ENCODE data around the gene DNAI7.

Gene DNAI7

DNA sequence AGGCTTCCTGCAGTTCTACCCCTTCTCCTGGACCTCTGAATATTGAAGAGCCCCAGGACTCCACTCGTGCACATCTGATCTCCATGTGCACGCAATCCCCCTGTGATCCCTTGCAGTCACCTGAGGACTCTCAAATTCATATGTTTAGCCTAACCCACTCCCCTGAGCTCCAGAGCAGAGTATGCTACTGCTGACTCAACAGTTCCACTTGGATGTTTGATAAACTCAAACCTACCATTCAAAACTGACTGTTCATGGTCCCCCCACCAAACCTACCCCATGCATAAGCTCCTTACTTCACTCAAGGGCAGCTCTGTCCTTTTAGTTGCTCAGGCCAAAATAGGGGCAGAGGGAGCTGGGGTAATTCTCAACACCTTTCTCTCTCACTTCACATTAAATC is 96.0 kb downstream of the DNAI7 start:
- Histone ChIP-seq H3K27ac (ENCODE audit: low read length) (no peak overlapping the region), H3K4me1 (ENCODE audit: insufficient read depth, low read length) (no peaks in the 10 kb centered on the region), H3K36me3 (ENCODE audit: insufficient read depth, low read depth, low read length) (no peaks in the 10 kb centered on the region), H3K9me3 (ENCODE audit: insufficient read depth, low read depth, low read length) (no peaks in the 10 kb centered on the region; the same call in 1 of the 2 replicates), H3K4me3 (ENCODE audit: low read length) (no peak overlapping the region), H3K27me3 (ENCODE audit: insufficient read depth, low read length) (no peaks in the 10 kb centered on the region), H3K9ac (ENCODE audit: low read depth, low read length) (no peak overlapping the region)

- no peaks in the 10 kb centered on the region; the same call in 1 of the 2 replicates for H3K9me3 ChIP-seq (ENCODE audit: insufficient read depth, low read depth, low read length)
- no peak overlapping the region for H3K4me3 ChIP-seq (ENCODE audit: low read length)
- no peak overlapping the region for H3K27ac ChIP-seq (ENCODE audit: low read length)
- no peaks in the 10 kb centered on the region for H3K4me1 ChIP-seq (ENCODE audit: insufficient read depth, low read length)
- no peaks in the 10 kb centered on the region for H3K27me3 ChIP-seq (ENCODE audit: insufficient read depth, low read length)
- H3K9ac ChIP-seq (ENCODE audit: low read depth, low read length), result no peak overlapping the region
- no peaks in the 10 kb centered on the region for H3K36me3 ChIP-seq (ENCODE audit: insufficient read depth, low read depth, low read length)
Measured at GRCh38 chr12:25089738-25090137, 105.2 kb downstream of the DNAI7 start.

GRCh38 chr12:25087596-25087995 is 107.4 kb downstream of the DNAI7 start:
- Histone ChIP-seq H3K36me3 (ENCODE audit: insufficient read depth, low read depth, low read length) (no peaks in the 10 kb centered on the region), H3K27me3 (ENCODE audit: insufficient read depth, low read length) (no peaks in the 10 kb centered on the region), H3K9ac (ENCODE audit: low read depth, low read length) (no peak overlapping the region), H3K9me3 (ENCODE audit: insufficient read depth, low read depth, low read length) (no peaks in the 10 kb centered on the region), H3K4me1 (ENCODE audit: insufficient read depth, low read length) (no peaks in the 10 kb centered on the region), H3K4me3 (ENCODE audit: low read length) (no peak overlapping the region), H3K27ac (ENCODE audit: low read length) (no peak overlapping the region)

DNA sequence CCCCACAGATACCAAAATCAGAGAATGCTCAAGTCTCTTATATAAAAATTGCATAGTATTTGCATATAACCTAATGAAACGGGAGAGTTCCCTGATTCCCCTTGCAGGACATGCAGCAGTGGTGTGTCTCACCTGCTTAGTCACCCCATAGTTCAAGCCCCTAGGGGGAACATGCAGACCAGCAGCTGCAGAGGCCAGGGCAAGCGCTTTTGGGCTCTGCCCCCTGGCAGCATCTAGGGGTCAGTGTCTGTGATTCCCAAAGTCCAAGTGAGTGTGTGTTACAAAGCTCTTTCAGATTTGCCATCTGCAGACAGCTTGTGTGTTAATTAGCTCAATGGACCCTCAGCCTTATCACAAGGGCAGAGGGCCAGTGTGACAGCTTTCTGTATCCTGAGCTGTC is 110.1 kb downstream of the DNAI7 start:
- Histone ChIP-seq H3K27me3 (ENCODE audit: insufficient read depth, low read length) (no peaks in the 10 kb centered on the region), H3K4me3 (ENCODE audit: low read length) (no peak overlapping the region), H3K27ac (ENCODE audit: low read length) (no peak overlapping the region), H3K9me3 (ENCODE audit: insufficient read depth, low read depth, low read length) (no peaks in the 10 kb centered on the region), H3K36me3 (ENCODE audit: insufficient read depth, low read depth, low read length) (no peaks in the 10 kb centered on the region), H3K9ac (ENCODE audit: low read depth, low read length) (no peak overlapping the region), H3K4me1 (ENCODE audit: insufficient read depth, low read length) (no peaks in the 10 kb centered on the region)

GRCh38 chr12:25083211-25083610 is 111.7 kb downstream of the DNAI7 start:
- Histone ChIP-seq H3K27me3 (ENCODE audit: insufficient read depth, low read length) (no peaks in the 10 kb centered on the region), H3K27ac (ENCODE audit: low read length) (no peak overlapping the region)

DNA sequence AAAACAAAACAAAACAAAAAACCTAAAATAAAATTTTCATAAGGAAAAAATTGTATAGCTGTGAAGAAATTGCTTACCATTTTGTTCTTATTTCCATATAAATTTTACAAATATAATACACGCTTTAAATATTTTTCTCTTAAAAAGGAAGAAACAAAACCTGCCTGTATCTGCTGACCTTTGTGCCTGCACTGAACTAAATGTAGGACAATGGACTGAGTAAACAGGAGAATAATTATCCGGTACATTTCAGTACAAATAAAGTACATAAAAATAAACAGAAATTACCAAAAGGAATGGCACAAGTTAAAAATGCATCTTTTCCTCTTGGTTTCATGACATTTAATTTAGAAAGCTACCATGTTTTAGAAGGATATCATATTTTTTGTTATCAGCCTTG is 112.3 kb downstream of the DNAI7 start:
- Histone ChIP-seq H3K4me3 (ENCODE audit: low read length) (no peak overlapping the region), H3K36me3 (ENCODE audit: insufficient read depth, low read depth, low read length) (no peaks in the 10 kb centered on the region), H3K9me3 (ENCODE audit: insufficient read depth, low read depth, low read length) (no peaks in the 10 kb centered on the region), H3K27ac (ENCODE audit: low read length) (no peak overlapping the region), H3K4me1 (ENCODE audit: insufficient read depth, low read length) (no peaks in the 10 kb centered on the region), H3K27me3 (ENCODE audit: insufficient read depth, low read length) (no peaks in the 10 kb centered on the region), H3K9ac (ENCODE audit: low read depth, low read length) (no peak overlapping the region)

More at GRCh38 chr12:25083211-25083610, 111.7 kb downstream of the DNAI7 start:
- Histone ChIP-seq H3K9me3 (ENCODE audit: insufficient read depth, low read depth, low read length) (no peaks in the 10 kb centered on the region), H3K36me3 (ENCODE audit: insufficient read depth, low read depth, low read length) (no peaks in the 10 kb centered on the region), H3K4me3 (ENCODE audit: low read length) (no peak overlapping the region), H3K9ac (ENCODE audit: low read depth, low read length) (no peak overlapping the region), H3K4me1 (ENCODE audit: insufficient read depth, low read length) (no peaks in the 10 kb centered on the region)

GRCh38 chr12:25079393-25079792 is 115.6 kb downstream of the DNAI7 start:
- Histone ChIP-seq H3K9ac (ENCODE audit: low read depth, low read length) (no peak overlapping the region), H3K27ac (ENCODE audit: low read length) (no peak overlapping the region), H3K4me3 (ENCODE audit: low read length) (no peak overlapping the region)

DNA sequence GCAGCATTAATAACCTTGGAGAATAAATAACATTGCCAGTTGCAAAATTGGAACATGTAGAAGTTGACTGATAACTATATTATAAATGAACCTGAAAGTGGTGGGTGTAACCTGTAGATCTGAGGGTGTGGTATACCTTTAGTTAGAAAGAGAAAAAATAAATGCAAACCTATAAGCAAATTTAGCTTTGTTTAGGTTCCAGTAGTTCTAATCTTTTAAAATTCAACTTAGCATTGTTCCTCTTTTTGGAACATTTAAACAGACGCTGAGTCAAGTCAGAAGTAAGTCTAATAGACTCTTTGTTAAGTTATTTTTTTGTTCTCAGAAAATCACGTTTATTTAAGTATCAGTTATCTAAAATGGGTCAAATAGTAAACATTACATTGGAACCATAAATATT is 120.0 kb downstream of the DNAI7 start:
- Histone ChIP-seq H3K9ac (ENCODE audit: low read depth, low read length) (no peak overlapping the region), H3K36me3 (ENCODE audit: insufficient read depth, low read depth, low read length) (no peaks in the 10 kb centered on the region), H3K4me1 (ENCODE audit: insufficient read depth, low read length) (no peaks in the 10 kb centered on the region), H3K9me3 (ENCODE audit: insufficient read depth, low read depth, low read length) (no peaks in the 10 kb centered on the region), H3K4me3 (ENCODE audit: low read length) (no peak overlapping the region), H3K27me3 (ENCODE audit: insufficient read depth, low read length) (no peaks in the 10 kb centered on the region), H3K27ac (ENCODE audit: low read length) (no peak overlapping the region)

More at GRCh38 chr12:25079393-25079792, 115.6 kb downstream of the DNAI7 start:
- Histone ChIP-seq H3K36me3 (ENCODE audit: insufficient read depth, low read depth, low read length) (no peaks in the 10 kb centered on the region), H3K4me1 (ENCODE audit: insufficient read depth, low read length) (no peaks in the 10 kb centered on the region), H3K27me3 (ENCODE audit: insufficient read depth, low read length) (no peaks in the 10 kb centered on the region), H3K9me3 (ENCODE audit: insufficient read depth, low read depth, low read length) (no peaks in the 10 kb centered on the region)

DNA sequence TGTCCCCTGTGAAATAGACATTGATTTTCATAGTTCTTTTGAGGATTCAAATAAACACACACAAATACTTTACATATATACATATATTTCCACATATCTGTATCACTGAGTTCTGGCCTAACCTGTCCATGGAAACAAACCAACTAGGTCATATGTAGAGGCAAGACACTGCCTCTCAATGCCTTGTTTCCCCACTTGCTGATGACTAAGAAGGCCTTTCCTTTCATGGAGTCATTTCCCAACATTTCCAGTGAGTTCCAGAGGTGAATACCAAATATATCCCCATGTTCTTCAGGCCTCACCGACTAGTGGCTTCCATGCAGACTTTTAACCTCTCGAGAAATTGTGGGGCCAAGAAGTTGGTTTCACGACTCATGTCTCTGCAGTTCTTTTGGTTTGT is 120.8 kb downstream of the DNAI7 start:
- no peaks in the 10 kb centered on the region for H3K4me1 ChIP-seq (ENCODE audit: insufficient read depth, low read length)
- no peak overlapping the region for H3K27ac ChIP-seq (ENCODE audit: low read length)
- no peak overlapping the region for H3K9ac ChIP-seq (ENCODE audit: low read depth, low read length)
- H3K4me3 ChIP-seq (ENCODE audit: low read length), result no peak overlapping the region
- no peaks in the 10 kb centered on the region for H3K27me3 ChIP-seq (ENCODE audit: insufficient read depth, low read length)
- H3K36me3 ChIP-seq (ENCODE audit: insufficient read depth, low read depth, low read length), result no peaks in the 10 kb centered on the region
- H3K9me3 ChIP-seq (ENCODE audit: insufficient read depth, low read depth, low read length), result no peaks in the 10 kb centered on the region

- Histone ChIP-seq H3K36me3 (ENCODE audit: insufficient read depth, low read depth, low read length) (no peaks in the 10 kb centered on the region), H3K9me3 (ENCODE audit: insufficient read depth, low read depth, low read length) (no peaks in the 10 kb centered on the region), H3K4me3 (ENCODE audit: low read length) (no peak overlapping the region), H3K9ac (ENCODE audit: low read depth, low read length) (no peak overlapping the region), H3K4me1 (ENCODE audit: insufficient read depth, low read length) (no peaks in the 10 kb centered on the region), H3K27me3 (ENCODE audit: insufficient read depth, low read length) (no peaks in the 10 kb centered on the region), H3K27ac (ENCODE audit: low read length) (no peak overlapping the region)
Measured at GRCh38 chr12:25072906-25073650, 121.9 kb downstream of the DNAI7 start.

DNA sequence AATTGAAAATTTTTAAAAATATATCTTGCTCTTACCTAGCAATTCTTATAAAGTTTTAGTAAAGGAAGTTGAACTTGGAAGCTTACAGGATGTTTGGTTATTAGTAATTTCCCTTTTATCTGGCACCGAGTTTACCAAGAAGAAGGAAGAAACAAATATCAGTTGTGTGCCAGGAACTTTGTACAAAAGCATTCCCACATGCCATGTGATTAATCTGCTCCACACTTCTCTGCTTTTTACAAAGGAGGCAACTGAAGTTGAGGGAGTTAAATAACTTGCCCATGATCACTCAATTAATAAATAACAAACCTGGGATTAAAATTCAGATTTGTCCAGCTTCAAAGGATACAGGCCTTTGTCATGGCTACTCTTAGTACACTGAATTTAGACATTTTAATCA is 123.6 kb downstream of the DNAI7 start:
- no peak overlapping the region for H3K9ac ChIP-seq (ENCODE audit: low read depth, low read length)
- H3K4me3 ChIP-seq (ENCODE audit: low read length), result no peak overlapping the region
- no peaks in the 10 kb centered on the region for H3K9me3 ChIP-seq (ENCODE audit: insufficient read depth, low read depth, low read length)
- H3K27me3 ChIP-seq (ENCODE audit: insufficient read depth, low read length), result no peaks in the 10 kb centered on the region
- no peaks in the 10 kb centered on the region for H3K4me1 ChIP-seq (ENCODE audit: insufficient read depth, low read length)
- no peak overlapping the region for H3K27ac ChIP-seq (ENCODE audit: low read length)
- no peaks in the 10 kb centered on the region for H3K36me3 ChIP-seq (ENCODE audit: insufficient read depth, low read depth, low read length)

- H3K4me3 ChIP-seq (ENCODE audit: low read length), result no peak overlapping the region
- no peak overlapping the region for H3K9ac ChIP-seq (ENCODE audit: low read depth, low read length)
- no peaks in the 10 kb centered on the region for H3K9me3 ChIP-seq (ENCODE audit: insufficient read depth, low read depth, low read length)
- no peak overlapping the region for H3K27ac ChIP-seq (ENCODE audit: low read length)
- H3K4me1 ChIP-seq (ENCODE audit: insufficient read depth, low read length), result peaks cover 8% of the 10 kb centered on the region
- H3K27me3 ChIP-seq (ENCODE audit: insufficient read depth, low read length), result no peaks in the 10 kb centered on the region
- no peaks in the 10 kb centered on the region for H3K36me3 ChIP-seq (ENCODE audit: insufficient read depth, low read depth, low read length)
Measured at GRCh38 chr12:25069224-25069623, 125.7 kb downstream of the DNAI7 start.
